Panc1 (cell line): ENCODE data around the gene PCDHGA12. TPM values are rescaled to one million over a fixed set of nuclear protein-coding genes. Genes with fewer than 3 reads are reported as not detected.
A peak's percentile ranks its signal among the peaks of the same experiment; 100 is the strongest.
"Not testable (repeated sequence)": the region's sequence is repeated elsewhere in the genome, so short reads cannot be mapped to it uniquely, and the experiment has no call there.

Source experiments
- ATAC-seq: fragments of 200-7000 bp; cut with Tn5 transposase; 2 replicates; pipeline ENCODE4 v1.9.1; 2020; ENCODE audit warnings: mild to moderate bottlenecking, moderate library complexity
- BruUV-seq: library from RNA; stranded (reverse); fragments of 400-500 nt; replicated peaks from 2 replicates; lab custom pipeline; 2021; lab: Mats Ljungman, UMichigan
- CTCF ChIA-PET: fragments of 300-600 bp; sonication (Branson Sonifier 250); formaldehyde crosslinking; loops from one replicate; lab custom pipeline; 2022; ENCODE audit warnings: antibody characterized with exemption; lab: Charles Lee
- POLR2A ChIA-PET: fragments of 300-600 bp; sonication (Branson Sonifier 250); formaldehyde crosslinking; loops from one replicate; lab custom pipeline; 2022; ENCODE audit warnings: antibody characterized with exemption; lab: Charles Lee
- DNase-seq: peaks from one replicate; pipeline ENCODE4 v3.0.0-alpha.2; 2010; ENCODE audit warnings: low read depth, low spot score
- H3K27ac ChIP-seq: 2 replicates; pipeline ENCODE4 v1.5.1; 2011; ENCODE audit warnings: mild to moderate bottlenecking, low read length, inconsistent platforms
- H3K27me3 ChIP-seq: fragments of 200-500 bp; sonication (Bioruptor generic); 2 replicates; pipeline ENCODE4 v1.6.0; 2014; ENCODE audit warnings: low read length, inconsistent platforms; ENCODE audit not compliant: control insufficient read depth, insufficient read depth
- H3K36me3 ChIP-seq: fragments of 200-500 bp; sonication (Bioruptor generic); 2 replicates; pipeline ENCODE4 v1.5.1; 2014; ENCODE audit warnings: inconsistent platforms, mild to moderate bottlenecking, low read length, moderate library complexity; ENCODE audit not compliant: control insufficient read depth, insufficient read depth
- H3K4me1 ChIP-seq: 2 replicates; pipeline ENCODE4 v1.5.1; 2011; ENCODE audit warnings: inconsistent platforms, mild to moderate bottlenecking, low read length, moderate library complexity; ENCODE audit not compliant: control insufficient read depth, insufficient read depth
- H3K4me3 ChIP-seq, 2 experiments: 2 replicates each; pipeline ENCODE4 v1.5.1; 2011 to 2012; ENCODE audit warnings: low read depth in 2 of 2, low read length in 2 of 2, mild to moderate bottlenecking in 2 of 2, inconsistent platforms in 1 of 2, moderate library complexity in 1 of 2
- H3K9me3 ChIP-seq: fragments of 200-500 bp; sonication (Bioruptor generic); 2 replicates; pipeline ENCODE4 v1.5.1; 2014; ENCODE audit warnings: low read depth, mild to moderate bottlenecking, inconsistent platforms, low read length, moderate library complexity; ENCODE audit not compliant: control insufficient read depth, insufficient read depth
- CTCF ChIP-seq: fragments of 450-650 bp; IDR thresholded peaks from 2 replicates; pipeline ENCODE4 v1.5.1; 2017; ENCODE audit warnings: mild to moderate bottlenecking
- POLR2AphosphoS5 ChIP-seq: IDR thresholded peaks from 2 replicates; pipeline ENCODE4 v1.6.1; 2012; ENCODE audit warnings: mild to moderate bottlenecking, low read depth, low read length, moderate library complexity
- REST ChIP-seq, 2 experiments: IDR thresholded peaks; 2 replicates each; pipeline ENCODE4 v1.6.1; 2011 to 2012; ENCODE audit warnings: low read depth in 2 of 2, control low read depth in 1 of 2, low read length in 1 of 2, mild to moderate bottlenecking in 1 of 2, moderate library complexity in 1 of 2; ENCODE audit not compliant: insufficient read depth in 1 of 2
- SIN3A ChIP-seq: IDR thresholded peaks from 2 replicates; pipeline ENCODE4 v1.6.1; 2012; ENCODE audit warnings: low read depth, mild to moderate bottlenecking, low read length, moderate library complexity, borderline replicate concordance; ENCODE audit not compliant: insufficient read depth
- TCF7L2 ChIP-seq: IDR thresholded peaks from 2 replicates; pipeline ENCODE4 v1.6.1; 2011; ENCODE audit warnings: mild to moderate bottlenecking, low read depth, low read length, inconsistent platforms
- in situ Hi-C: cut with HindIII; loops from 2 replicates; pipeline ENCODE4 v1.10.0; 2016; ENCODE audit warnings: low sequenced_read_pairs, low pct_unique_long_range_greater_than_20kb
- intact Hi-C: fragments of 100-400 bp; cut with micrococcal nuclease; formaldehyde crosslinking; loops from one replicate; pipeline ENCODE4 v1.10.0; 2022; ENCODE audit not compliant: unreplicated experiment
- total RNA-seq: library from RNA; stranded (reverse); gene quantifications from one replicate; pipeline ENCODE4 v1.2.1, GENCODE V29; 2021; ENCODE audit not compliant: unreplicated experiment

The PCDHGA12 gene
- total RNA-seq, 1 experiment from 2014 or later, result 0.21 TPM

GRCh38 chr5:141397756-141398551 lies 32.4 kb upstream of the PCDHGA12 start, which contains the start of gene PCDHGB5:
Gene PCDHGB5, plus strand, starts transcription at chr5:141397947. Its CDS starts 181 bp downstream, at chr5:141398128.
- POLR2A ChIA-PET, BruUV-seq: not testable (repeated sequence)

GRCh38 chr5:141398608-141399007 lies 31.7 kb upstream of the PCDHGA12 start:
- ATAC-seq, result no peak
- ChIA-PET POLR2A (no interaction called here), CTCF (no interaction called here)
- Histone ChIP-seq H3K4me1 (no peaks in the 10 kb centered on the region), H3K27ac (no peak overlapping the region), H3K9me3 (no peaks in the 10 kb centered on the region), H3K4me3 (no peak overlapping the region), H3K27me3 (no peaks in the 10 kb centered on the region; the same call in 1 of the 2 replicates), H3K36me3 (no peaks in the 10 kb centered on the region)
- DNase-seq, result no peak
- TF ChIP-seq POLR2AphosphoS5 (no peak), CTCF (no peak), TCF7L2 (no peak), REST (IDR thresholded peaks at IDR 0.05; ENCODE audit: insufficient read depth in 1 of 2, low read depth in 2 of 2, low read length in 1 of 2) (no peak), SIN3A (no peak)
- intact Hi-C loops, result no loop called here
- BruUV-seq, result no TSS peak
- in situ Hi-C loops, result no loop called here

More at GRCh38 chr5:141397756-141398551, 32.4 kb upstream of the PCDHGA12 start, which contains the start of gene PCDHGB5:
- H3K4me3 ChIP-seq, CTCF ChIA-PET, H3K4me1 ChIP-seq, H3K36me3 ChIP-seq, H3K27ac ChIP-seq, H3K27me3 ChIP-seq, intact Hi-C loops, DNase-seq, H3K9me3 ChIP-seq, in situ Hi-C loops, ATAC-seq: not testable (repeated sequence)
- peak; percentile 32 for TF ChIP-seq CTCF
